GM21737 (cell line): ENCODE measurements around the gene P2RY14.
A peak's percentile ranks its signal among the peaks of the same experiment; 100 is the strongest.
"Not testable (repeated sequence)": the region's sequence is repeated elsewhere in the genome, so short reads cannot be mapped to it uniquely, and the experiment has no call there.

Experiments used
- ATAC-seq: cut with Tn5 transposase; IDR thresholded peaks from one replicate; pipeline ENCODE4 v1.9.1; 2021; ENCODE audit warnings: mild to moderate bottlenecking, moderate library complexity; ENCODE audit not compliant: unreplicated experiment

Gene P2RY14

DNA sequence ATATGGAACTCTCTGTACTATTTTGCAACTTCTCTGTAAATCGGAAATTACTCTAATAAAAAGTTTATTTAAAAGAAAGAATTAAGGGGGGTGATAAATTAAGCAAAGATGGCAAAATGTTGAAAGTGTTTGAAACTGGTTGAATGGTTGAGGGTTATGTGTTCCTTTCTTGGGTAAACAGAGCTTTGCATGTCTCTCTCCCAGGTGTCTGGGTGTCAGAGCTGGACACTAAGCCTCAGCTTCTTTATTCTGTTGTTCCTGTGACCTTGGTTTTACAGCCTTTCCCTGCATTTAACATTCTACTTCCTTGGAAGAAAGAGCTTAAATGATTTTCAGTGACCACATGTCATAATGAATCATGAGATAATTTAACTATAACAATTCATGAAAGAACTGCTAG is 82.5 kb downstream of the P2RY14 start:
- ATAC-seq, result no peak

DNA sequence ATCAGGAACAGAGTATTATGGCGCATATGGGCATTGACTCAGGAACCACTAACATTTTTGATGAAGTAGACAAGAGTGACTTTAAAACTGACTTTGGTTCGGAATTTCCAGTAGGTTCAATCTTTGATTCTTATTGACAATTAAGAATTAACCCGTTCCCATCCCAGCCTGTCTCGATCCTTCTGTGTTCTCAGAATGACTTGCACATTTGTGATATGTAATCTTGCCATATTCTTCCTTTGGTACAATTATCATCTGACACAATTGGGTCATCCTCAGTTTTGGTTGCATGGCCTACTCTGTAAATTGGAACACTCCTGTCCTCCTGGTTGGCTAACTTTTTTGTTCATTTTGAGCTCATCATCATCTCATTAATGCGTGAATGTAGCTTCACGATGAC is 85.8 kb downstream of the P2RY14 start:
- ATAC-seq, result no peak

DNA sequence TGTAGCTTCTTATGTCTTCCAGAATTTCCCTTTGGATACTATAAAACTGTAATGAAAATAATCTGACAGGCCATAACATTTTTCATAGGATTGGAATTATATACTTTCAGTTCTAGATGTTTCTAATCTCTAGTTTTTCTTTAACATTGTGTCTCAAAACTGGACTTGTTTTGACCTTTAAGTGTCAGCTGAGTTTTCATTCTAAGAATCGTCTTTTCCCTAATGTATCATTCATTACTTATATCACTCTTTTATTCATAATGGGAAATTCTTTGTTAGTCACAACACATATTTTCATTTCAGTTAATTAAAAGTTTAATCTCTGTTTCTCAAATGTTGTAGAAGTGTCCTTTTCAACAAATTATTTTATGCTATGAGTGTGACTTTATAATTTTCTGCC is 87.2 kb downstream of the P2RY14 start:
- no peak for ATAC-seq

DNA sequence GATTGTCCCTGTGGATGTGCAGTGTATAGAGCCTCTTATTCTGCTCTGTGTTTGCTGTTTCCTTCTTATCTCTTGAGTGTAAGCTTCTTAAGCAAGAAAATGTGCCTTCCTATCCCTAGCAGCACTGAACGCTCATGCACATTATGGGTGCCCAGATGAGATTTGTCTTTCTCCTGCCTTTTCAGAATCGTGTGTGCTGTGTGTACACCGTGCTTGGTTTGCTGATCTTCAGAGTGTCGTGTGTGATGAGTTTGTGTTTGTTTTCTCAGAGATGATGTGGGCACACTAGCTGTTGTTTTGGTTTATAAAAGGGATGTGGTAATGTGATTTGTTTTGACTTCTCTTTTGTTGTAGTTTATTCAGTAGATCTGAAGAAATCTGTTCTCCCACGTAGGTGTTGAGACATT is 95.1 kb downstream of the P2RY14 start:
- ATAC-seq, result no peak

DNA sequence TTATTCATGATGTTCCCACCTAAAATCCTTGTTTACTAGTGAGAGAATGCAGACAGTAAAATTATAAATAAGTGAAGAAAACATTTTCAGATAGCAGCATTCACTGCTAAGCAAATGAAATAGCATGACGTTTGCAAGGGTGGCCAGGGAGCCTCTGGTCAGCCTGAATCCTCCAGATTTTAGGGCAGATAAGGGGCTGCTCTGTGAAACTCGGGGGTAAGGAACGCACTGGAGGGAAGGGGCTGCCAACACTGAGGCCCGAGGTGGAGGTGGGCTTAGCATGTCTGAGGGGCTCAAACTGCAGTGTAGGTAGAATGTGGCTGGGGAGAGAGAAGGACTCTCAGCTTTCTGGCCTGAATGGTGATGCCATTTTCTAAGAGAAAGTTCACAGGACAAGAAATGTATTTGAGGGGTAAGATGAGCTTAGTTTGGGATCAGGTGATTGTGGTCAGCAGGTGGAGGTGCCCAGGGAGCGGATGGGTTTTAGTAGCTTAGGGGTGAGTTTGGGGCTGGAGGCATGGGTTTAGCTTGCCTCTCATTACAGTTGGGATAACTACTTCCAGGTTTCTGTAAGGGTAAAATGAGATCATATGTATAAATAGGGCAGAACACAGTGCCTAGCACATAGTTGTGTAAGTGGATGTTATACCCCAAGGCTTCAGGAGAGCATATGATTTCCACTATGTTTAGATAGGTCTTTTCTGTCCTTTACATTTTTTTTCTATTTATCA is 95.8 kb downstream of the P2RY14 start:
- ATAC-seq, result no peak

DNA sequence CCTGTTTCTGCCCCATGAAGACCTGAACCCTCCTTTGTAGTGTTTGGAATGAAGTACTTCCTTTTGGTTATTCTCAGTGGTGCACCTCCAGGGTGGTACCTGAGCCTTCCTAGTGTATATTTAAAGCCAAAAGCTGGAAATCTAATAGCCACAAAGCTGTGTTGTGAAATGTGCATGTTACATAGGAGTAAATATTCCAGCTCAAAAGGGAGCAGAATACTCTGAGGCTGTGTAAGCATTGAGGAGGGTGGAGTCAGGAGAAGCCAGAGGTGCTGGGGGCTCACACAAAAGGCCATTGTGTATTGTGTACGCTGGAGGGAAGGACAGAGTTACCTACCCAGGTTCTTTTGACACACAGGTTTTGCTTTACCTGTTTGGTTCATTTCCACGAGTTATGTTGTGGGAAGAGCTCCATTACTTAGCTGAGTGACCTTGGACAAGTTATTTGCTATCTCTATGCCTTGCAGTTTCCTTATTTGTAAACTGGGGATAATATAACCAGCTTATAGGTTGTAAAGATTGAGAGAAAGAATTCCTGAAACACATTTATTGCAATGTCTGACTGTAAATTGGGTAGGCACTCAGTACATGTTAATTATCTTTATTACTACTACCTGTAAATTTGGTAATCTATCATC is 100.0 kb downstream of the P2RY14 start:
- ATAC-seq, result no peak

DNA sequence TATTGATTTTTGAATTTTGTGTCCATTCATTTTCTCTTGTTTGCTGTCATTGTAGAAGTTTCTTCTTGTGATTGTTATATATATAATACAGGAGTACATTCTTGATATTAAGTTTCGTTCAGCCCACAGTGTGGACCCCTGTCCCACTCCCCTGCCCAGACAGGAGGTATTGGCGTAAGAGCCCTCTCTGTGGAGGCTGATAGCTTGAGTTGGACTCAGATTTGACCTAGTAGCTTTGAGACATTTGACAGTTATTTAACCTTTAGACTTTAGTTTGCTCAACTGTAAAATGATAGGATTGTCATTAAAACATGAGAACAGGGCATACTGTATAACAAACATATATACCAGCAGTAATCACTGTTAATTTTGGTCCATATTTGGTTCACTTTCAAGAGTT is 102.4 kb downstream of the P2RY14 start:
- no peak for ATAC-seq

DNA sequence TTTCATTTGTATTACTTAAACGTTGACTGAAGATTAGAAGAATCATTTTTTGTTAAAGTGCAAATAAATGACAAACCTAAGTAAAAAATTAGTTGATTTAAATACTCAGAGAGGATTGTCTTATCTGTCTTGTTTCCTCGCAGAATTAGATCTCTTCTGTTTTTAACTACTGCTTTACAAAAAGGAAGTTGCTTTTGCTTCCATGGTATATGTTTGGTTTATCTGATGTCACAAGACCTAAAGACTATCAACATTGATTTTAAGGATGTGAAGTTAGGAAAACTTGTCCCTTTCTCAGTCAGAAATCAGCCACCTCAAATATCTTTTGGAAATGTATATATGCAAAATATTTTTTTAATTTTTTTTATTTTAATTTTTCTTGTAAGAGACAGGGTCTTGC is 104.0 kb downstream of the P2RY14 start:
- no peak for ATAC-seq

DNA sequence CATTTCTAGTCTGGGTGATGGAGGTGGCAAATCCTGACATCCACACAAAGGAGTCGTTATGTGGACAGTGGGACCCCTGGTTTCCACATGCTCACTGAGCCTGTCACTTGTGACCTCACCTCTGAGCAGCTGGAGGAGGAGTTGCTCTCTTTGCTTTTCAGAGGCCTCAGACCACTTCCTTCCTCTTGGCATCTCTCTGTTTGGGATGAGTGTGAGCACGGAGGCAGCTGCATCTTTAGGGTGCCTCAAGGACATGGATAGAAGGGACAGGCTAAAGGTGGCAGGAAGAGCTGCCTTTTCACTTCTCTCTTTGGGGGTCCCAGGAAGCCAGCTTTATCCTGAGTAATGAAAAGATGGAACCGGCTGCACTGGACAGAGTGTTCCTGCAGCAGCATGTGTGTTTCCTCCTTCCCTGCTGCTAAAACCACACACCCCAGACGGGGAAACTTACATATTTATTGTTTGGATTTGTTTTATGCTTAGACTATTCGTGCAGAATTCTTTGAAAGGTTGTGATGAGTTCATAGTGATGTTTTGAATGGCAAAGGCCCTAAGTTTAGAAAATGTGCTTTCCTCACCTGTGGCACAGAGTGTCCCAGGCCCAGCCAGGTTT is 107.1 kb downstream of the P2RY14 start:
- peak; percentile 81 for ATAC-seq

DNA sequence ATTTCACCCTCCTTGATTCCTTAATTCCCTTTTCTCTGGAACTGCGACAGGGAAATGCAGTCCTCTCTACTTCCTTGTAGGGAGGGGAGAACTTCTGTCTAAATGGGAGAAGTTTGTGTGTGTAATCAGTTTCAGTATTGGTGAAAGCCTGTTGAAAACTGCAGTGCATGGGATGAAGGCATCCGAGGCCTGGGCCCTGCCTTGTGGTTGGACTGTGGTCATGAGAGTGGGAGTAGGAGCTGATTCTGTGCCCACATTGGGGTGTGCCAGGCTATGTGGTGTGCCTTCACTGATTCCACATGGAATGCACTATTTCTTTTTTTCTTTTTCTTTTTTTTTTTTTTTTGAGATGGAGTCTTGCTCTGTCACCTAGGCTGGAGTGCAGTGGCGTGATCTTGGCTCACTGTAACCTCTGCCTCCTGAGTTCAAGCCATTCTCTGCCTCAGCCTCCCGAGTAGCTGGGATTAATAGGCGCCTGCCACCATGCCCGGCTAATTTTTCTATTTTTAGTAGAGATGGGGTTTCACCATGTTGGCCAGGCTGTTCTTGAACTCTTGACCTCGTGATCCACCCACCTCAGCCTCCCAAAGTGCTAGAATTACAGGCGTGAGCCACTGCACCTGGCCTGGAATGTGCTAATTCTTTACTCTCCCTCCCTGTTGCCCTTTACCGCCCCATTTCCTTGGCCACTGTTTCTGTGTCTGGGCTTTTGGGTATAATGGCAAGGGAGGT is 108.2 kb downstream of the P2RY14 start:
- not testable (repeated sequence) for ATAC-seq

DNA sequence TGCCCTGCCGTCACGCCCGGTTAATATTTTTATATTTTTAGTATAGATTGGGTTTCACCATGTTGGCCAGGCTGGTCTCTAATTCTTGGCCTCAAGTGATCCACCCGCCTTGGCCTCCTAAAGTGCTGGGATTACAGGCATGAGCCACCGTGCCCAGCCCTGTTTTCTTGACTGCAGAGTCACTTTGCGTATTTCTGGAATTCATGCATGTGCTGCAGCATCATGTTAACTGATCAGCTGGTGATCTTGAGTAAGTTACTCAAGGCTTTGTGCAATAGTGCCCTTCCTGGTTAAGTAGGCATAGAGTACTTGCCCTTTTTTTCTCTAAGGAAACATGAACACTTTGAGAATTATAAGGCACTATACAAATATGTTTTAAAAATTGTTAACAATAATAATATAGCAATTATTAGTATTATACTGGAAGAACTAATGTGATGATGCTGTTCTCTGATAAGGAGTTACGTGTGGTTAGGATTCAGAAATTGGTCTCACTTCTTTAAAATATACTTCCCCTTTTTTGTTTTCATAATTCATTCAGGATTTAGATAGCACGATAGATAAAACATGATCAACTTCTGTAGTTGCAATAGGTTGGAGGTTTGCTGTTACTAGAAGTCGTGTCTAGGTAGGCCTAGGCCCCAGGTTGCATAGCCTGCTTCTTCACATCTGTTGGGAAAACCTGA is 108.9 kb downstream of the P2RY14 start:
- ATAC-seq, result no peak

DNA sequence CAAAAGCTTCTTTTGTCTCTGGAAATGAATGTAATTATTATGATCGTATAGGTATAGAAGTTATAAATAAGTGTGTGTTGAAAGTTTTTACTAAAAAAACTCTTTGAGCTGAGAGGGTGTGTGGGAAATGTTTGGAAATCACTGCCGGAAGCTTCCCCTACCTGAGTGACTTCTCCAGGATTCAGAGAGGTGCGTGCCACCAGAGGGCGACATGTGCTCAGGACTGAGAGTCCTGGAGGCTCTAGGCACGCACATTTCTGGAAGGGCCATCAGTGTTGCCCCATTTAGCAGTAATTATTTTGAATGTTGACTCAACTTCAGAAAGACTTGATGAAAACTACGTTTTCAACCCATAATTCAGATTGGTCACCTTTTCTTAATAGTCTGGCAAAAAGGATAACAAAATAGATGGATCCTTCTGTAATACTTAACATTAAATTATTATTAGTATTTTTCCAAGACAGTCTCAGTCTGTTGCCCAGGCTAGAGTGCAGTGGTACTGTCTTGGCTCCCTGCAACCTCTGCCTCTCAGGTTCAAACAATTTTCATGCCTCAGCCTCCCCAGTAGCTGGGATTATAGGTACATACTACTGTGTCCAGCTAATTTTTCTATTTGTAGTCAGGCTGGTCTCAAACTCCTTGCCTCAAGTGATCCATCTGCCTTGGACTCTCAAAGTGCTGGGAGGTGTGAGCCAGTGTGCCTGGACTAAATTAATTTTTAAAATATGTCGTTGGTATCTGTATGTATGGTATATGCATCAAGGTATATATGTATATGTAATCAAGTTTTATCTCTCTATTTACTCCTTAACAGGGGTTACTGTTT is 109.9 kb downstream of the P2RY14 start:
- peak; percentile 49 for ATAC-seq

DNA sequence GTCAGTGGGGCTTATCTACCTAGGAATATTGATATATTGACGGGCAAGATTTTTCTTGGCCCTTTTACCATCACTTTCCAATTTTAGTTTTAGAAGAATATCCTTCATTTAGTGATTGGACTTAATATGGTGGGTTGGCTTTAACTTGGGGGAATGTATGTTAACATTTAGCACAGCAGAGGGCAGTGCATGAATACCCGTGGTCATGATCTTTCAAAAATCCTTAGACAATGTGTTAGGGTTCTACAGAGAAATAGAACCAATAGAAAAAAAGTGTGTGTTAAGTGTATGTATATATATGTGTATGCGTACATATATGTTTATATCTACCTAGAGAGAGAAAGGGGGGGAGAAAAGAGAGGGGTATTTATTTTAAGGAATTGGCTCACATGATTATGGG is 112.2 kb downstream of the P2RY14 start:
- no peak for ATAC-seq

DNA sequence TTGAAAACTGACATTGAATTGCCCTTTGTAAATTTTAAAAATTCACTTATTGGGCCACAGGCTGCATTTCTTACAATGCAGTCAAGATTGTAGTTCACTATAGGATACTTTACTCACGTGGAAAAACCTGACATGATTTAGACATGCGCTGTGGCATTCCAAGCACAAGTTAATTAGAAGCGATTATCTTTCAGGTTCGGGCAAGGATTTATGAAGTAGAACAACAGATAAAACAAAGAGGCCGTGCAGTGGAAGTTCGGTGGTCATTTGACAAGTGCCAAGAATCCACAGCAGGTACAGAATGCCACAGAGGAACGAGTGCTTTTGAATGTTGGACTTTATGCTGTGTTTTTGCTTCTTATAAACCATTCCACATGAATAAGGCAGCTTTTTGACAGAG is 113.1 kb downstream of the P2RY14 start:
- no peak for ATAC-seq
